DMS79 treated with DMSO at 0.1 percent for 48 hours (cell line): ENCODE measurements around the gene NGB.
"Not testable (repeated sequence)": the region's sequence is repeated elsewhere in the genome, so short reads cannot be mapped to it uniquely, and the experiment has no call there.

Experiments
- DNase-seq: peaks from one replicate; lab custom pipeline; 2025; lab: John Stamatoyannopoulos, UW

The NGB gene

DNA sequence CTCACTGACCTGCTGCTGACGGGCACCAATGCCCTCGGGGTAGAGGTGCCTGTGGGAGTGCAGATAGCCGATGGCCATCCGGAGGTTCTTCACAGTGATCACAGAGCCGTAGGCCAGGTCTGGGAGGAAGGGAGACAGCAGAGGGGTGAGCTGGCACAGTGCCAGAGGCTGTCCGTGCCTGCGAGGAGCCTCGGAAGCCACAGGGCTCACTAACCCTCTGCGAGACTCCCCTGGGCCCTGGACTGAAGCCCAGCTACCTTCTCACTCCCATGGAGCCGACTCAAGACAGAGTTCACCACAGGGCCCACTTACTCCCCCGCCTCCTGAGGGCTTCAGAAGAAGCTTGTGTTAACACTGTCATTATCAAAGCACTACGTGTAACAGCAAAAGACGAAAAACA is 25.1 kb upstream of the NGB start:
- DNase-seq = no peak

DNA sequence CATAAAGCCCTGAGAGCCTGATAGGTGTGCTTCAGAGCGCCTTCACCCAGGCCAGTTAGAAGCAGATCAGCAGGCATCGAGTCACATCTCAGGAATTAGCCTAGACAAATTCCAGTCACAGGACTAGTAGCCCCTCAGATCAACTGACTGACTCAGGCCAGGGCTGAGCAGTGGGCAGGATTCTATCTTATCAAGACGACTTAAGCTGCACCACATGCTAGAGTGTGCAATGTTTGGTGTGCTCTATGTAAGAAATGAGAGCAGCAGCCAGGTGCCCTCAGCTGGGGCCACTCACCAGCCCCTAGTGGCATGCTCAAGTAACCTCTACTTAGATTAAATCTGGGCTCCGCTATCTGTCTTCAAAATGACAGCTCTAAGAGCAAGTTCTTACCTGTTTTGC is 19.7 kb upstream of the NGB start:
- DNase-seq = no peak

DNA sequence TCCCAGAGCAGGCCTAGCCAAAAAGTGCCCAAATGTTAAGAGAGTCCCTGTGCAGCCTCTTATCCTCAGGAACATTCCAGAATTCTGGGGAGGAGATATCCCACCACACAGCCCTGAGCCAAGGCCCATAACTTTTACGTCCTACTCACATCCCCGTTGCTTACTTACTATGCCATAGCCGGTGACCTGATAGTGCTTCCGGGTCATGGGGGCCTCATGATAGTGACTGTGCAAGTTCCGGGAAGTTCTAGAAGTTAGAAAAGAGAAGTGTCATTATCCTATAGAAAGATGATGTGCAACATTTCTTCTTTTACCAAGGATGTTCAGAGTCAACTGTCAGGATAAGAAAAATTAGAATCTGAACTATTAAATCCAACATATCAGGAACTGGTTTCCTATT is 15.6 kb upstream of the NGB start:
- no peak for DNase-seq

DNA sequence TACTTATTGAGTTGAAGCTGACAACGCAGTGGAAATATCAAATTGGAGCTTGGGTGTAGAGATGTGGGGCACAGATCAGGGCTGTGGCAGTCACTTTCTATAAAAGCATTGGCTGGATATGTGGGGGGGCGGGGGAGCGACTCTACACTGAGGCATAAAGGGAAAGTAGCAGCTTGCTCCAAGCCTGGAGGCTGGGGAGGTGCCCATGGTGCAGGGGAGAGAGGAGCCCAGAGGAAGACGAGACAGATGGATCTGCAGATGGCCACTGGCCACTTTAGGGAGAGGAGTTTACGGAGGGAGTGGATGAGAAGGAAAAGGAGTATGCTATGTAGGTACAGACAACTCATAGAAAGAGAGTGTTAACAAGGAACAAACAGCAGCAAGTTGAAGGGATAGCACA is 13.5 kb upstream of the NGB start:
- no peak for DNase-seq

DNA sequence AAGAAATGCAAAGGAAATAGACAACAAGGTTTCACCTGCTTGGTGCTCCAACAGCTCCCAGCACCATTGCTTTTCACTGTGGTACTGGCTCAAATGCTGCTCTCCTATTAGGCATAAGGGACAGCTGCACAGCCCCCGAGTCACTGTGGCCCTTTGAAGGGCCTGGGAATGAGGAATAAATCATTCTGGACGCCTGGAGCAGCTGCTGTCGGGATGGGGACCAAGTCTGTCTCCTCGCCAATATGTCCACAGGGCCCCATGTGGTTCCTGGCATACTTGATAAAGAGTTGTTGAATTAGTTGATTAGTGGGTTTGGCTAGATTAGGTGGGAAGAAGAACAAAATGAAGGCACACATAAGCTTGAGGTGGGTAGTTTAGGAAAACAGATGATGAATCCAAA is 13.1 kb upstream of the NGB start:
- DNase-seq = no peak

DNA sequence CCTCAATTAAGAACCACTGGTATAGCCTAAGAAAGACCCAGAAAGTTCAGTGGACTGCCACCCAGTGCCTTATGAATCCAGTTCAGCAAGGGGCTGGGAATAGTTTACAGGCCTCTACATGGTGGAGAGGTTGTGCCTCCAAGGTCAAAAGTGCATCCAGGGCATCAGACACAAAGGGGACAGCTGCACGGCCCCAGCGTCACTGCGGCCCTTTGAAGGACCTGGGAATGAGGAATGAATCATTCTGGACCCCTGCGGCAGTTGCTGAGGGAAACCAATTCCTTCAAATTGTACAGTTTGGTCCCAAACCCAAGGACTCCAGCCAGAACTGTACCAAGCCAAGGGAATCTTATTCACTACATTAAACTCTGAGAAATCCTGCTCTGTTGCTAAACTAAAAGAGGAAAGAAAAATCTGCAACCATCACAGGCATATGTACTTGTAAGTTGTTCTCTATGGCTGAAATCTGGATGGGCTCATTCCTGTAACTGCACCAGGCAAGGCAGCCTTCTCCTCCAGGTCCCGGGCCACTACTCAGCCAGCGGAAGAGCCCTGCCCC is 10.9 kb upstream of the NGB start:
- DNase-seq = no peak

DNA sequence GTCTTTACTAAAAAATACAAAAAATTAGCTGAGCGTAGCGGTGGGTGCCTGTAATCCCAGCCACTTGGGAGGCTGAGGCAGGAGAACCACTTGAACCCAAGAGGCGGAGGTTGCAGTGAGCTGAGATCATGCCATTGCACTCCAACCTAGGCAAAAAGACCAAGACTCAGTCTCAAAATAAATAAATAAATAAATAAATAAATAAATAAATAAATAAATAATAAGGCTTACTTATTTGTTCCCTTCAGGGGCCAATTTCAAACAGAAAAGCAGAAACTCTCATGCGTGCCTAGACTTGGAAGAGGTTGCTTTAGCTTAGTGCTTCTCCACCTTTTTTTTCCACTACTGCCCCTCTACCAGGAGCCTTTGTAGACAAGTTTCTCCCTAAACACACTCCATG is 9.9 kb upstream of the NGB start:
- not testable (repeated sequence) for DNase-seq

DNA sequence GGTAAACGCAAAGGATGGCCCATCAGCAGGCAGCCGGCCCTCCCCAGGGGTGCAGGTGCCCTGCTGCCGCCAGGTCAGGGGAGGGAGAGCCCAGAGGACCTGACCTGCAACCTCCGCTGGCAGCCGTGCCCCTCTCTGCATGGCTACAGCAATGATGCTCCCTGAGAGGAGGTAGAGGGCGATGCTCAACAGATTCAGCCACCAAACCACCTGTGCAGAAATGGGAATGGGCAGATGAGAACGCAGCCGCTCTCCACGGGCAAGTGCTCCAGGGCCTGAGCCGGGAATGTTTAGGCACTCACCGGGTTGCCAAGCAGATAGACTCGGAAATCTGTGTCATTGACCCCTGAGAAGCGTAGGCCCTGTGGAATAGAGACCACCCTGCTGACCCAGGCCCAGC is 8.7 kb upstream of the NGB start:
- no peak for DNase-seq

DNA sequence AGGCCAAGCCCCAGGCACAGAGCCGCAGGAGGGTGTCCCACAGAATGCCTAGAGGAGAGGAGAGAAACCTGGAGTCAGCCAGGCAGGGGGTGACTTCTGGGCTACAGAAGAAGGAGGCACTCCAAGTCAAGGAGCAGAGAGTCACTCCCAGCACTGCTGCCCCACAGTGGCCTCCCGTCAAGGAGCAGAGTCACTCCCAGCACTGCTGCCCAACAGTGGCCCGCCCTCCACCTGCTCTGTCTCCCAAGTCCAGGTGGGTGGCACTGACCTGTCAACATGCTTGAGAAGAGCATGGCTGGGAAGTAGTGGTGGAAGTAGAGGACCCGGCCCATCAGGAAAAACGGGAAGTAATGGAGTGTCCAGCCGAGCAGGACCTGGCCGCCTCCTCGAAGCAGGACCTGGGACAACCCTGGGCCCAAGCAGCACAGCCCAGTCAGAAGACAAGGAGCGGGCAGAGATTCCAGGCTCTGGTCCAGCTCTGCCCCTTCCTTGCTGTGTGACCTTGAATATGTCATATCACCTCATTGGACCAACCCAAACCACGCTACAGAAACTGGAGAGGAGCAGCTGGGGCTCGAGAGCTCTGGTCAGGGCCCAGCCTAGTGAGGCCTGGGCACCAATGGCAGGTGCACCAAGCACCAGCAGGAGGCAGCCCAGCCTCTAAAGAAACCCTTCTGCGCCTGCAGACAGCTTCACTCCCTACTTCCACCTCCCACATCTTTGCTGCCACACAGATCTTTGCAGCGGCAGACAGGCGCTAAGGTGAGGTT is 7.6 kb upstream of the NGB start:
- DNase-seq = no peak

DNA sequence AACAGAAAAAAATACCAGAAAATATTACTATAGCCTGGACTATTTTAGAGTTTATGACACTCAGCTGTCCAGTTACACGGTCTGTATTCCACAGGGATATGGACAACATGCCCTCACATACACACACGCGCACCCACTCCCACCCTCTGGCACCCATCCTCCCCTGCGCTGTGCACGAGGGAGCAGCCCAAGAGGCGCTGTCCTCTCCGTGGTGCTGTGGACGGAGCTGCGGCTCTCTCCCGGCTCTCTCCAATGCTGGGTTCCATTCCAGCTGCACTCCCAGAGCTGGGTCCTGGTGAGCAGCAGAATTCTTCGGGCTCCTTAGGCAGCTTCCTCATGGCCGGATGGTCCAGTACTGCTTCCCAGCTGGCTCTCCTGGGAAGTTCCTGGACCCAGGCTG is 6.0 kb upstream of the NGB start:
- DNase-seq = no peak

DNA sequence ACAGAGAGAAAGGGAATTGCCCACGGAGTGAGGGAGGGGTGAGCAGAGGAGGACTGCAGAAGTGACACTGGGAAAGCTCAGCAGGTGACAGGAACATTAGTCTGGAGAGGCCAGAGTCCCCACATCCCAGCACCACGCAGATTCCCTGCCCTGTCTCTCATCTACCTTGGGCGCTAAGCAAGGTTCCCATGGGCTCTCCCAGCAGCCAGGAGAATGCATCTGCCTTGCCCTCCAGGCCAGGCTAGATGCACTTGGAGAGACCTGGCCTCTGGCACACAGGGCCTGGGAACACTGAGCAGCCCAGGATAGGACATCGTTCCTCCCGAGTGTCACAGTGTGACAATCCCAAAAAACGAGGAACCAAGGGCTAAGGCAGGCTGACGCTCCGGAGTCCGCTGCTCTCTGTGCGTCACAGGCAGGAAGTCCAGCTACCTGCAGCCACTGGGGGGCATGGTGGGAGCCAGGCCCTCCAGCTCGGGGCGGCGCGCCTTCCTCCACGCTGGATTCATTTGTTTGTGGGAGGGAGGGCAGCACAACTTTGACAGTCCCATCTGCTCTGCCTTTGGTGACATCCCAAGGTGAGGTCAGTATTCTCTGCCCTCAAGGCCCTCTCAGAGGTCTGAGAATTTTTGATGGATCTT is 5.4 kb upstream of the NGB start:
- DNase-seq = no peak

DNA sequence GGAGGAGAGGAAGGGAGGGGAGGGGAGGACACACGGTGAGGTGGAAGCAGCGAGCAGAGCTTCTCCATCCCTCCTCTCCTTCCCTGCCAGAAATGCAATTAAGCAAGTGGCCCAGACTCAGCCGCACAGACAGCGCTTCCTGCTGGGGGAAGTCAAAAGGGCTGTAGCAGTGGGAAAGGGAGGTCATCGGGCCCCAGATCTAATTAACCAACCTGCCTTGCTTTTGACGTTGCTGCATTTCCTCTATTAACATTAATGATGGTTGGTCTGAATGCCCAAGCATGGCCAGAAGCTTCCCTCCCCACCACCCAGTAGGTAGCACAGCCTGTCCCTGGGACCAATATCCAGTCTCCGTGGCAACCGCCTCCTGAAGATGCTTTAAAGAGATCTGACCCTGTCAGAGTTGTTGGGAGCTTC is 4.6 kb upstream of the NGB start:
- DNase-seq = no peak

DNA sequence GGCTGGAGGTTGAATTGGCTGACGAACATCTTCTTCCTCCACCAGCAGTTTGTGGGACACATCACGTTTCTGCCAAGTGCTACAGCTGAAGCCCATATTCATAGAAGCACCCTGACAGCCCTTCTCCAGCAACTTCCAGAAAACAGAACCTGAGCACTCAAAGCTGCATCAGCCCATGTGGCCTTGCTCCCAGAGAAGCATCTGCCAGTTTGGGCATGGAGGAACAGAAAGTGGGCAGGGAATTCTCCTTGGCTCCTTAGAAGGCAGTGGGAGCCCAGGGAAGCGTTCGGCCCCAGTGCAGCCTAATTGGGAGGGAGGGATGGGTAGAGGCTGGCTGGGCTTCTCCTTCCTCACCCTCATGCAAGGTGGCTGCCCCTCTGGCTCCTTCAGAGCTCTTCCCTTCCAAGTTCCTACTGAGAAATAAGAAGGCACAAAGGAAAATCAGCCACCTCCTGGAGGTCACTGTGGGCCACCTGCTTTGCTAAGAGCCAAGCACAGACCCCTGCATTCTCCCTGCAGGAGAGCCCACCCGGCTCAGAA is 4.1 kb upstream of the NGB start:
- DNase-seq = no peak

DNA sequence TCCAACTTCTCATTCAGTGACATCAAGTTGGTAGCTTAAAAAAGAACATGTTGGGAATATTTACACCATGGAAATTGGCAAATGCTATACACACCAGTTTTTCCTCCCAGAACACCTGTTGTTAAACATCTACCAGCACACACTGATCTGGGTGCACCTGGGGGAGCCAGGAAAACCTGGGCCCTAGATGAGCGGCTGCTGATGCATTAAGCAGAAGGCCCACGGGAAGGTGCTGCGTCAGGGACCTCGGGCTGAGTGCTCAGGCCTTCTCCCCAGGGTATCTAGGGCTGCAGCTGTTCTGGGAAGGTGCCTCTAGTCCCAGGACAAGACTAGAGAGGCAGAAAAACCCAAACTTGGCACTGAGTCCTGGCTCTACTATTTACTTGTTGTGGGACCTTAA is 2.8 kb upstream of the NGB start:
- DNase-seq = no peak

DNA sequence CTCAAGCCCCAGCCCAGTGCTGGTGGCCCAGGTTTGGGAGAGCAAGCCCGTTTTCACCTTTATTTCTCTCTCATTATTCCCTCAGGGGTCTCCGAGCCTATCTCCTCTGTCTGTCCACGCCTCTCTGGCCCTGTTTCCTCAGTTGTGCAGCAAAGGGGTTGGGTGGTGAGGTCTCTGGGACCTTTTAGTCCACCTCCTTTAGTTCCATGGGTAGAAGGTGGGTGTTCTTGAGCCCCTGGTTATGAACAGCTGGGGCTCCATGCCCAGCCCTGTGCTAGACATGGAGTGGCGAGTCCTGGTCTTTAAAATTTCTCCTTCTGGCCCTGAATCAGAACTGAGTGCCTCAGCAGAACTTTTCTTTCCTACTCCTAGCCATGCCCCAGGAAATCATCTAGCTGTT is 1.3 kb upstream of the NGB start:
- DNase-seq = no peak

DNA sequence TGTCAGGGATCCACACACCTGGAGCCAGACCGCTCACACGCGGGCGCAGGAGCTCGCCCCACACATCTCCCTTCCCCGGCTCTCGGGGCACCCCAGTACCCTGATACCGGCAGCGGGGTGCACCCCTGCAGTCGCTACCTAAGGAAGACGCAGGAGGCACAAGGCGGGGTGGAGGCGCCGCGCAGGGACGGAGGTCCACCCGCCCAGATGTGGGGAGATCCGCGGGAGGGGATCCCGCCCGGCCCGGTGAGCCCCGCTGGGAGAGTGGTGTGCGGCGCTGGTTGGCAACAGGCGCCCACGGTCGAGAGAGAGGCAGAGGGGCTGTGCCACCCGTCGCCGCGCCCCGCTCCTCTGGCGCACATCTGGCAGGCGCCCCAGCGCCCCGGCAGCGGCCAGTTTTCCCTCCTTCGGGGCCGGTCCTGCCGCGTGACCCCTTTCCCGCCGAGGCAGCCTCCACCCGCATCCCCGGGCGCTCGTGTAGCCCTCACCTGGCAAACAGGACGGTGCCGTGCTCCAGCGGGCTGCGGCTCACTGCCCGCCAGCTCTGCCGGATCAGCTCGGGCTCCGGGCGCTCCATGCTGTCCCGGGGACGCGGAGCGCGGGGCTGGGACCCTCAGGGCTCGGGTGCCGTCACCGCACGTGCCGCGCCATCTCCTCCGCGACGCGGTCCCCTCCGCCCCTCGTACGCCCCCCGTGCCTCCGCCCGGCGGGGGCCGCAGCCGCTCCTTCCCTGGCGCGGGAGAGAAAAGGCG is 469 bp downstream of the NGB start:
- DNase-seq = peak; percentile 43

DNA sequence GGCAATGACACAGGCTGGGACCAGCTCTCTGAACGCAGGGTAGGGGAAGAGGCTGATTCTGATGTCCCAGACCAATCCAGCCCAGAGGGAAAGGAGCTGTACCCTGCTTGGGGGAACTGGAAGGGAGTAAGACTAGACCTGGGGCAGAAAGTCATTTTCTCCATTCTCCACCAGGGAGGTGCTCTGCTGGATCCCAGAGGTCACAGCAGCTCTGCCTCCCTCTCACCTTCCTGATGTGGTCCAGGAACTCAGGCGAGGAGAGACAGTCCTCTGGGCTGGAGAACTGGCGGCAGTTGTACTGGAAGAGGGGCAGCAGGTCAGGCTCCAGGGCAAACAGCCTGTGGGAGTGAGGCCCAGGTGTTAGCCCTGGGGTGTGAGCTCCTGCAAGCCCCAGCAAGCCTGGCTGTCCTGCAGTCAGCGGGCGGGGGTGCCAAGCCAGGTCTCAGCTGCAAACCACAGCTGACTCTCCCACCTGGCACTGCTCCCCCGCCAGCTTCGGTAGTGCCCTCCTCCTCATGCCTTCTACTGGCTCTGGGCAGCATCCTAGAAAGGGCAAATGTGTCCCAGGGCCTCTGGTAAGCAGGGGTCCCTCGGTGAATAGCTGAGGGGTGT is 1.9 kb downstream of the NGB start:
- DNase-seq = peak; percentile 87

DNA sequence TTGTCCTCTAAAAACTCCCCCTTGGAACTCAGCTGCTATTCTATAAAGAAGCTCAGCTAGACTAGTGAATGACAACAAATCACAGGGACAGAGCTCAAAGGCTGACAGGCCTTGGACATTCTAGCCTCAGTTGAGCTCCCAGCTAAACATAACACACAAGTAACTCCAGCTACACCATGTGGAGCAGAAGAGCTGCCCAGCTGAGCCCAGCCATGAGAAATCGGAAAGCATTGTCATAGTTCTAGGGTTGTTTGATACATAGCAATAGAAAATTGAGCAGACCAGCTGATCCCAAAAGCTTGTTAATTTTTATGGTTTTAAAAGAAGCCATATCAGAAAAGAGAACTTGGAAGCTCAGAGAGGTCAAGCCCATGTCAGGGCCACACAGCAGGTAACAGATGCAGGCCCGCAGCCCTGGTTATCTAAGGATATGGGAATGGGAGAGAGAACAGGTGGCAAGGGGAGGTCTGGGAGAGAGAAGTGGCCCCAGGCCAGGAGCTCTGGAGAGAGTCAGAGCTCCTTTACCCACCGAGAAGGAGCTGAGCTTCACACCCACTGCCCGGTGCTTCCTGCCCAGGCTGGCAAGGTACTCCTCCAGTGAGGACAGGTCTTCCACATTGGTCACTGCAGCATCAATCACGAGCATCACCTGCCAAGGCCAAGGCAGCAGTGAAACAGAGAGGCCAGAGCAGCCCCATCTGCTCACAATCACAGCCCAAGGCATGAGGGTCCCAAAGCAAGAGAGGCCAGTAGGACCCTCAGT is 2.9 kb downstream of the NGB start:
- no peak for DNase-seq

DNA sequence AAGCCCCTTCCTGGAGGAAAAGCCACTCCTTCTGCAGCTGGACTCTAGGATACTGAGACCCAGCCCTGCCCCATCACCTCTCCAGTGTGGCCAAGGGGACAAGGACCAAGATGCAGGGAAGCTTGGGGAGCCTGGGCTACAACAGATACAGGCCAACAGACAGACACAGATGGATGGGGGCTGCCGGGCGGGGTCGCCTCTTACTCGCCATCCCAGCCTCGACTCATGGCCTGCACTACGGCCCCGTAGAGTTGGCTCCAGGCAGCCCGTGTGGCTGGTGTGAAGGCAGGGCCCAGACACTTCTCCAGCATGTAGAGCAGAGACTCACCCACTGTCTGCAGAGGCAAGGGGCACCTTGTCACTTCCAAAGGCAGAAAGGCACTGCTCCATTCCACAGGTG is 4.7 kb downstream of the NGB start:
- DNase-seq = no peak

DNA sequence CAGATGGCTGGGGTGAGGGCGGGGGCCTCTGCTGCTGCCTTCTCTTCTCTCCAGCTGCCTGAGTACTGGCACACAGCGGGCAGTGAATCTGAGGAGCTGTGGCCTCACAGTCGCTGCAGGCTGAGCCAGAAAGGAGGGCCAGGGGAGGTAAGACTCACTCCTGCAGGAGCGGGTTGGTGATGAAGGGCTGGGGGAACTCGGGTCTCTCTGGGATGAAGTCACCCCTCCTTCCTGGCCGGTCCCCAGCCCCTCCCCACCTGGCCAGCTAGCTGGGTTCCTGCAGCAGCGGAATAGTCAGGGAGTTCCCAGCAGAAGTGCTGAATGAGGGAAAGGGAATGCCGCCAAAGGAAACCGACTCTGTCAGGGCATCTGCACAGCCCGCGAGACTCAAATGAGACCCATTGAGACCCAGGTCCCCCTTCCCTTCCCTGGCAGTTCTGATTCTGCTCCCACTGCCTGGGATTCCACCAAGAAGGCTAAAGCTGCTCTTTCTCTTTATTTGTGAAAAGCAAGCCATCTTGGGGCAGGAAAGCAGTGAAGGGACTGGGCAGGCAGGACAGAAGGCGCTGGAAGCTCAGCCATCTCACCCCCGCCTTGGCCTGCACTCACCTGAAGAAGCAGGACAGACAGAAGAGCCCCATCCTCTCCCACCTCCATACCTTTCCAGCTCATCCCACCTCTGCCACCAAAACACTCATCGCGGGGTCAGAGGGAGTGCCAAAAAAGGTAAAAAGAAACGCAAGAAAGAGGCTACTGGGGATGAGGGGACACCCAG is 5.3 kb downstream of the NGB start:
- DNase-seq = no peak

DNA sequence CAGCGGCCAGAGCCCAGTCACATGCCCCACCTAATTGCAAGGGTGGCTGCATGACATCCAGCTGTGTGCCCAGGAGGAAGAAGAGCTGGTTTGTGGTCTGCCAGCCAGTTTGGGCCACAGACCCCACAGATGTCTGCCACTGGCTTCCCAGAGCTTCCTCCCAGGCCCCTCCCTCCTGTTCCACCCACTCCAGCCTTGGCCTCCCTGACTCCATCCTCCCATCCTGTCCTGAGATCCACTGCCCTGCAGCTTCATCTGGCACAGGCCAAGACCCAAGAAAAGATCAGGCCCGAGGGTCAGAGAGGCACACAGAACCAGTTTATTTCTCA is 5.9 kb downstream of the NGB start:
- no peak for DNase-seq
